Endothelial cell (in vitro differentiated cells): ENCODE data around the gene FAM174B. TPM values are rescaled to one million over a fixed set of nuclear protein-coding genes. Genes with fewer than 3 reads are reported as not detected.

Experiments used
- DNase-seq: peaks from one replicate; pipeline ENCODE4 v3.0.0; 2021; ENCODE audit warnings: low spot score
- H3K27ac Mint-ChIP-seq: one replicate; pipeline ENCODE4 v1.8.0; 2021; ENCODE audit warnings: mixed read lengths, inconsistent platforms; ENCODE audit not compliant: unreplicated experiment
- H3K27me3 Mint-ChIP-seq: one replicate; pipeline ENCODE4 v1.8.0; 2021; ENCODE audit warnings: mild to moderate bottlenecking, moderate library complexity, mixed read lengths, inconsistent platforms; ENCODE audit not compliant: unreplicated experiment
- H3K36me3 Mint-ChIP-seq: one replicate; pipeline ENCODE4 v1.8.0; 2021; ENCODE audit warnings: mild to moderate bottlenecking, low read depth, mixed read lengths, inconsistent platforms; ENCODE audit not compliant: unreplicated experiment
- H3K4me1 Mint-ChIP-seq: one replicate; pipeline ENCODE4 v1.8.0; 2021; ENCODE audit warnings: mild to moderate bottlenecking, mixed read lengths, inconsistent platforms; ENCODE audit not compliant: unreplicated experiment
- H3K4me3 Mint-ChIP-seq: one replicate; pipeline ENCODE4 v1.8.0; 2021; ENCODE audit warnings: mild to moderate bottlenecking, mixed read lengths, inconsistent platforms; ENCODE audit not compliant: unreplicated experiment
- H3K9me3 Mint-ChIP-seq: one replicate; pipeline ENCODE4 v1.8.0; 2021; ENCODE audit warnings: mixed read lengths, inconsistent platforms; ENCODE audit not compliant: unreplicated experiment
- total RNA-seq: library from RNA; stranded (reverse); fragmentation: NEBNext Ultra II Directional; extraction: Animal tissue kit (Norgen Biotek cat#: 25700); gene quantifications from one replicate; pipeline ENCODE4 v1.2.1, GENCODE V29; 2021; ENCODE audit not compliant: unreplicated experiment
- TF ChIP-seq, protein P1 (sequence below): fragments of 200-600 bp; sonication (generic); IDR thresholded peaks from one replicate; pipeline ENCODE4 v1.5.0; 2021; ENCODE audit warnings: antibody characterized with exemption; ENCODE audit not compliant: unreplicated experiment

FAM174B gene
- total RNA-seq, 1 donor from 2014 or later = 163 TPM

DNA sequence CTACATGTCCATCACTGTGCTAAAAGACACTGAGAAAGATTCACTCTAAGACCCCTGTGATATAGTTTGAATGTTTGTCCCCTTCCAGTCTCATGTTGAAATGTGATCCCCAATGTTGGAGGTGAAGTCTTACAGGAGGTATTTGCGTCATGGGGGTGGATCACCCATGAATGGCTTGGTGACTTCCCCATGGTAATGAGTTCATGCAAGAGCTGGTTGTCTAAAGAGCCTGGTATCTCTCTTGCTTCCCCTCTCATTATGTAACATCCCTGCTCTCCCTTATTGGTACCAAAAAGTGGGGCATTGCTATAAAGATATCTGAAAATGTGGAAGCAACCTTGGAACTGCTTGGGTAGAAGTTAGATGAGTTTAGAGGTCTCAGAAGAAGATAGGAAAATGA lies 32.2 kb upstream of the FAM174B start:
- no peak overlapping the region for H3K27ac Mint-ChIP-seq
- no peaks in the 10 kb centered on the region for H3K27me3 Mint-ChIP-seq
- DNase-seq = no peak
- H3K36me3 Mint-ChIP-seq = peaks cover 4% of the 10 kb centered on the region
- peaks cover 9% of the 10 kb centered on the region for H3K4me1 Mint-ChIP-seq
- TF ChIP-seq, protein P1, sequence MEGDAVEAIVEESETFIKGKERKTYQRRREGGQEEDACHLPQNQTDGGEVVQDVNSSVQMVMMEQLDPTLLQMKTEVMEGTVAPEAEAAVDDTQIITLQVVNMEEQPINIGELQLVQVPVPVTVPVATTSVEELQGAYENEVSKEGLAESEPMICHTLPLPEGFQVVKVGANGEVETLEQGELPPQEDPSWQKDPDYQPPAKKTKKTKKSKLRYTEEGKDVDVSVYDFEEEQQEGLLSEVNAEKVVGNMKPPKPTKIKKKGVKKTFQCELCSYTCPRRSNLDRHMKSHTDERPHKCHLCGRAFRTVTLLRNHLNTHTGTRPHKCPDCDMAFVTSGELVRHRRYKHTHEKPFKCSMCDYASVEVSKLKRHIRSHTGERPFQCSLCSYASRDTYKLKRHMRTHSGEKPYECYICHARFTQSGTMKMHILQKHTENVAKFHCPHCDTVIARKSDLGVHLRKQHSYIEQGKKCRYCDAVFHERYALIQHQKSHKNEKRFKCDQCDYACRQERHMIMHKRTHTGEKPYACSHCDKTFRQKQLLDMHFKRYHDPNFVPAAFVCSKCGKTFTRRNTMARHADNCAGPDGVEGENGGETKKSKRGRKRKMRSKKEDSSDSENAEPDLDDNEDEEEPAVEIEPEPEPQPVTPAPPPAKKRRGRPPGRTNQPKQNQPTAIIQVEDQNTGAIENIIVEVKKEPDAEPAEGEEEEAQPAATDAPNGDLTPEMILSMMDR = no peak
- H3K9me3 Mint-ChIP-seq = no peaks in the 10 kb centered on the region
- H3K4me3 Mint-ChIP-seq = no peak overlapping the region

DNA sequence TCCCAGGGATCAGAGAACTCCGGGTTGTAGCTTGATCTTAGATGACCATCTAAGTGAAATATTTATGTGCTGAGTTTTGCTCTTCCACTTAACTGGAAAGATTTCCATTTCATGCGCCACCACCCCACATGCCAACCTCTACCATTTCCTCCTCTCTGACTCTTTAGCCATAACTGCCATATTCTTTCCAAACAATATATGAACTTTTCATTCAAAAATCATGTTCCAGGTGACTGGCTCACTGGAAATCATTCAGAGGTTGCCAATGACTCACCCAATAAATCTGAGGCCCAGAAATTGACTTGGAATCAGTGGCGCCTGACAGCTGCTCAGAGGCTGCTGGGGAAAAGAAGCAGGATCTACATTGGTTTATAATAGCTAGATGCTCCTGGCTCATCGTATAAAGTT lies 31.6 kb upstream of the FAM174B start:
- H3K9me3 Mint-ChIP-seq = no peaks in the 10 kb centered on the region
- H3K4me3 Mint-ChIP-seq = no peak overlapping the region
- H3K4me1 Mint-ChIP-seq = peaks cover 13% of the 10 kb centered on the region
- peaks cover 4% of the 10 kb centered on the region for H3K36me3 Mint-ChIP-seq
- DNase-seq = no peak
- H3K27me3 Mint-ChIP-seq = no peaks in the 10 kb centered on the region
- H3K27ac Mint-ChIP-seq = no peak overlapping the region
- TF ChIP-seq, protein P1 = no peak

- peaks cover 19% of the 10 kb centered on the region for H3K4me1 Mint-ChIP-seq
- H3K36me3 Mint-ChIP-seq = peaks cover 4% of the 10 kb centered on the region
- TF ChIP-seq, protein P1 = peak; percentile 64
- peak; percentile 71 for DNase-seq
- no peak overlapping the region for H3K27ac Mint-ChIP-seq
- H3K9me3 Mint-ChIP-seq = no peaks in the 10 kb centered on the region
- H3K27me3 Mint-ChIP-seq = no peaks in the 10 kb centered on the region
- H3K4me3 Mint-ChIP-seq = no peak overlapping the region
Measured at GRCh38 chr15:92683511-92683834, 27.9 kb upstream of the FAM174B start.

- Mint-ChIP-seq H3K36me3 (no peaks in the 10 kb centered on the region), H3K4me3 (no peak overlapping the region), H3K27ac (no peak overlapping the region), H3K4me1 (peaks cover 19% of the 10 kb centered on the region), H3K9me3 (no peaks in the 10 kb centered on the region), H3K27me3 (no peaks in the 10 kb centered on the region)
- TF ChIP-seq, protein P1 = no peak
- DNase-seq = no peak
Measured at GRCh38 chr15:92682741-92683510, 27.4 kb upstream of the FAM174B start.

GRCh38 chr15:92681141-92681631 lies 25.6 kb upstream of the FAM174B start:
- H3K36me3 Mint-ChIP-seq = no peaks in the 10 kb centered on the region
- no peak overlapping the region for H3K27ac Mint-ChIP-seq
- TF ChIP-seq, protein P1 = no peak
- no peaks in the 10 kb centered on the region for H3K9me3 Mint-ChIP-seq
- peaks cover 19% of the 10 kb centered on the region for H3K4me1 Mint-ChIP-seq
- no peak for DNase-seq
- no peak overlapping the region for H3K4me3 Mint-ChIP-seq
- H3K27me3 Mint-ChIP-seq = no peaks in the 10 kb centered on the region
